SK-N-SH treated with all-trans-retinoic acid at 6 μM for 48 hours (cell line): ENCODE data around the gene KDM2B.

Experiments
- ATAC-seq: fragments of 200-7000 bp; cut with Tn5 transposase; 3 replicates; pipeline ENCODE4 v1.9.1; 2020; ENCODE audit warnings: mild to moderate bottlenecking, moderate library complexity
- ARNTL ChIP-seq: fragments of 450-650 bp; formaldehyde crosslinking; IDR thresholded peaks from 2 replicates; pipeline ENCODE4 v1.5.0; 2020; ENCODE audit warnings: low read depth, mild to moderate bottlenecking, moderate library complexity, borderline replicate concordance
- BACH2 ChIP-seq: fragments of 250-450 bp; sonication (Bioruptor Pico); IDR thresholded peaks from 2 replicates; pipeline ENCODE4 v1.9.0; 2021; ENCODE audit warnings: mild to moderate bottlenecking, borderline replicate concordance
- CSDC2 ChIP-seq: fragments of 250-450 bp; sonication (Bioruptor Pico); IDR thresholded peaks from 2 replicates; pipeline ENCODE4 v1.5.0; 2020; ENCODE audit warnings: mild to moderate bottlenecking, moderate library complexity
- GLIS3 ChIP-seq: fragments of 250-450 bp; sonication (Bioruptor Pico); IDR thresholded peaks from 2 replicates; pipeline ENCODE4 v1.5.0; 2020; ENCODE audit warnings: mild to moderate bottlenecking, moderate library complexity
- ISL1 ChIP-seq: fragments of 250-450 bp; sonication (Bioruptor Pico); IDR thresholded peaks from 2 replicates; pipeline ENCODE4 v2.1.2; 2022; ENCODE audit warnings: mild to moderate bottlenecking, moderate library complexity
- OSR1 ChIP-seq: fragments of 250-450 bp; sonication (Bioruptor Pico); IDR thresholded peaks from 2 replicates; pipeline ENCODE4 v1.8.0; 2022; ENCODE audit warnings: moderate library complexity, mild to moderate bottlenecking, inconsistent platforms
- PATZ1 ChIP-seq: fragments of 250-450 bp; sonication (Bioruptor Pico); IDR thresholded peaks from 2 replicates; pipeline ENCODE4 v1.8.0; 2020; ENCODE audit warnings: mild to moderate bottlenecking, moderate library complexity, borderline replicate concordance
- POU6F1 ChIP-seq: fragments of 250-450 bp; sonication (Bioruptor Pico); IDR thresholded peaks from 2 replicates; pipeline ENCODE4 v1.8.0; 2021; ENCODE audit warnings: low read depth, mild to moderate bottlenecking, moderate library complexity, borderline replicate concordance
- PPARA ChIP-seq: fragments of 250-450 bp; sonication (Bioruptor Pico); IDR thresholded peaks from 2 replicates; pipeline ENCODE4 v1.5.0; 2020; ENCODE audit warnings: mild to moderate bottlenecking, borderline replicate concordance
- RARB ChIP-seq: fragments of 250-450 bp; sonication (Bioruptor Pico); IDR thresholded peaks from 2 replicates; pipeline ENCODE4 v1.8.0; 2021; ENCODE audit warnings: mild to moderate bottlenecking, moderate library complexity
- SNAI2 ChIP-seq: fragments of 250-450 bp; sonication (Bioruptor Pico); IDR thresholded peaks from 2 replicates; pipeline ENCODE4 v1.5.0; 2020; ENCODE audit warnings: mild to moderate bottlenecking, moderate library complexity
- TCF4 ChIP-seq: fragments of 250-450 bp; sonication (Bioruptor Pico); IDR thresholded peaks from 2 replicates; pipeline ENCODE4 v1.8.0; 2021; ENCODE audit warnings: mild to moderate bottlenecking, moderate library complexity, borderline replicate concordance
- TOX ChIP-seq: fragments of 250-450 bp; sonication (Bioruptor Pico); IDR thresholded peaks from 2 replicates; pipeline ENCODE4 v1.8.0; 2021; ENCODE audit warnings: mild to moderate bottlenecking, moderate library complexity, borderline replicate concordance
- ZC3H10 ChIP-seq: fragments of 250-450 bp; sonication (Bioruptor Pico); IDR thresholded peaks from 2 replicates; pipeline ENCODE4 v1.5.1; 2021; ENCODE audit warnings: mild to moderate bottlenecking, moderate library complexity
- ZFP30 ChIP-seq: fragments of 450-650 bp; formaldehyde crosslinking; IDR thresholded peaks from 2 replicates; pipeline ENCODE4 v1.5.0; 2022; ENCODE audit warnings: mild to moderate bottlenecking, moderate library complexity
- ZNF565 ChIP-seq: fragments of 450-650 bp; formaldehyde crosslinking; conservative IDR thresholded peaks from 2 replicates; pipeline ENCODE4 v1.5.0; 2020; ENCODE audit warnings: low read depth, mild to moderate bottlenecking, moderate library complexity
- ZNF70 ChIP-seq: fragments of 450-650 bp; formaldehyde crosslinking; IDR thresholded peaks from 2 replicates; pipeline ENCODE4 v1.5.0; 2020; ENCODE audit warnings: mild to moderate bottlenecking, moderate library complexity
- ZNF8 ChIP-seq: fragments of 450-650 bp; formaldehyde crosslinking; IDR thresholded peaks from 2 replicates; pipeline ENCODE4 v1.5.0; 2020; ENCODE audit warnings: mild to moderate bottlenecking, moderate library complexity
- TF ChIP-seq, protein P1 (sequence below): fragments of 250-450 bp; sonication (Bioruptor Pico); IDR thresholded peaks from 2 replicates; pipeline ENCODE4 v1.5.0; 2020; ENCODE audit warnings: mild to moderate bottlenecking, moderate library complexity
- TF ChIP-seq, protein P2 (sequence below): fragments of 250-450 bp; sonication (Bioruptor Pico); IDR thresholded peaks from 2 replicates; pipeline ENCODE4 v1.5.1; 2020; ENCODE audit warnings: low read depth, mild to moderate bottlenecking, moderate library complexity
- TF ChIP-seq, protein P3 (sequence below): fragments of 250-450 bp; sonication (Bioruptor Pico); IDR thresholded peaks from 2 replicates; pipeline ENCODE4 v1.5.1; 2021; ENCODE audit warnings: mild to moderate bottlenecking, moderate library complexity

KDM2B gene

GRCh38 chr12:121576851-121577391, 3.9 kb downstream of the KDM2B start:
- ATAC-seq: peak; percentile 3; the same call in 2 of the 3 replicates

DNA sequence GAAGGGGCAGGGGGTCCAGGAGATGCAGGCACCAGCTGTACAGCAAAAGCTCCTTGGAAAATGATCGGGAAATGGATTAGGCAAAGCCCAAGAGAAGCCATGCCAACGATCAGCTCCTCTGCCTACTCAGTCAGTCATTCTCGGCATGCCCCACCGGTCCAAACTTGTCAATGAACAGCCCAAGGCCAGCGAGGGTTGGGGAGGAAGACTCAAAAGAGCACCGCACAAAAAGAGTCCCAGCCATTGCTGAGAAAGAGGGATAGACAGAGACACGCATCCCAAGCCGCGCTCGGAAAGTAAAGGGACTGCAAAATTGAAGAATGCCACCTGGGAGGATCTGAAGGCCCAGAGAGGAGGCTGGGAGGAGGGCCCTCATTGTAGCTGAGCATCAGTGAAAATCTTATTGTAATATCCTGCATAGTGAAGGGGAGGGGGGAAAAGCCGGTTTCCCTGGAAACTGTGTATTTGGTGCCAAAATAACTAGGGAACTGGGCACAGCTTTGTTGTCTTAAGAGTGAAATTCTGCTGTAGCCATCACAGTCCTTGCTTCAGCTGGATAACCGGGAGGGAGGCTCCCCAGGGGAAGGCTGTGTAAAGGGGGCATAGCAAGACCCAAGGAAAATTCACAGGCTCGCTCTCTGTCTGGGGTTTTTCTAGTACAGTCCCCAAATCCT, 4.7 kb downstream of the KDM2B start:
- no peak for ATAC-seq
- TF ChIP-seq, protein P1, sequence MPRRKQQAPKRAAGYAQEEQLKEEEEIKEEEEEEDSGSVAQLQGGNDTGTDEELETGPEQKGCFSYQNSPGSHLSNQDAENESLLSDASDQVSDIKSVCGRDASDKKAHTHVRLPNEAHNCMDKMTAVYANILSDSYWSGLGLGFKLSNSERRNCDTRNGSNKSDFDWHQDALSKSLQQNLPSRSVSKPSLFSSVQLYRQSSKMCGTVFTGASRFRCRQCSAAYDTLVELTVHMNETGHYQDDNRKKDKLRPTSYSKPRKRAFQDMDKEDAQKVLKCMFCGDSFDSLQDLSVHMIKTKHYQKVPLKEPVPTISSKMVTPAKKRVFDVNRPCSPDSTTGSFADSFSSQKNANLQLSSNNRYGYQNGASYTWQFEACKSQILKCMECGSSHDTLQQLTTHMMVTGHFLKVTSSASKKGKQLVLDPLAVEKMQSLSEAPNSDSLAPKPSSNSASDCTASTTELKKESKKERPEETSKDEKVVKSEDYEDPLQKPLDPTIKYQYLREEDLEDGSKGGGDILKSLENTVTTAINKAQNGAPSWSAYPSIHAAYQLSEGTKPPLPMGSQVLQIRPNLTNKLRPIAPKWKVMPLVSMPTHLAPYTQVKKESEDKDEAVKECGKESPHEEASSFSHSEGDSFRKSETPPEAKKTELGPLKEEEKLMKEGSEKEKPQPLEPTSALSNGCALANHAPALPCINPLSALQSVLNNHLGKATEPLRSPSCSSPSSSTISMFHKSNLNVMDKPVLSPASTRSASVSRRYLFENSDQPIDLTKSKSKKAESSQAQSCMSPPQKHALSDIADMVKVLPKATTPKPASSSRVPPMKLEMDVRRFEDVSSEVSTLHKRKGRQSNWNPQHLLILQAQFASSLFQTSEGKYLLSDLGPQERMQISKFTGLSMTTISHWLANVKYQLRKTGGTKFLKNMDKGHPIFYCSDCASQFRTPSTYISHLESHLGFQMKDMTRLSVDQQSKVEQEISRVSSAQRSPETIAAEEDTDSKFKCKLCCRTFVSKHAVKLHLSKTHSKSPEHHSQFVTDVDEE (CRISPR knock-in tag): no peak
- TF ChIP-seq POU6F1 (CRISPR knock-in tag) (no peak), TCF4 (CRISPR knock-in tag) (no peak), GLIS3 (CRISPR knock-in tag) (no peak), PPARA (no peak), SNAI2 (CRISPR knock-in tag) (no peak), BACH2 (CRISPR knock-in tag) (no peak), ZNF8 (CRISPR knock-in tag) (no peak), ZC3H10 (CRISPR knock-in tag) (no peak), ARNTL (CRISPR knock-in tag) (no peak), CSDC2 (CRISPR knock-in tag) (no peak), PATZ1 (CRISPR knock-in tag) (no peak), RARB (CRISPR knock-in tag) (no peak), ZNF565 (CRISPR knock-in tag) (no peak), ZFP30 (CRISPR knock-in tag) (no peak), ISL1 (CRISPR knock-in tag) (no peak), ZNF70 (CRISPR knock-in tag) (no peak)
- TF ChIP-seq, protein P2, sequence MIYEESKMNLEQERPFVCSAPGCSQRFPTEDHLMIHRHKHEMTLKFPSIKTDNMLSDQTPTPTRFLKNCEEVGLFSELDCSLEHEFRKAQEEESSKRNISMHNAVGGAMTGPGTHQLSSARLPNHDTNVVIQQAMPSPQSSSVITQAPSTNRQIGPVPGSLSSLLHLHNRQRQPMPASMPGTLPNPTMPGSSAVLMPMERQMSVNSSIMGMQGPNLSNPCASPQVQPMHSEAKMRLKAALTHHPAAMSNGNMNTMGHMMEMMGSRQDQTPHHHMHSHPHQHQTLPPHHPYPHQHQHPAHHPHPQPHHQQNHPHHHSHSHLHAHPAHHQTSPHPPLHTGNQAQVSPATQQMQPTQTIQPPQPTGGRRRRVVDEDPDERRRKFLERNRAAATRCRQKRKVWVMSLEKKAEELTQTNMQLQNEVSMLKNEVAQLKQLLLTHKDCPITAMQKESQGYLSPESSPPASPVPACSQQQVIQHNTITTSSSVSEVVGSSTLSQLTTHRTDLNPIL (CRISPR knock-in tag): no peak
- TF ChIP-seq, protein P3, sequence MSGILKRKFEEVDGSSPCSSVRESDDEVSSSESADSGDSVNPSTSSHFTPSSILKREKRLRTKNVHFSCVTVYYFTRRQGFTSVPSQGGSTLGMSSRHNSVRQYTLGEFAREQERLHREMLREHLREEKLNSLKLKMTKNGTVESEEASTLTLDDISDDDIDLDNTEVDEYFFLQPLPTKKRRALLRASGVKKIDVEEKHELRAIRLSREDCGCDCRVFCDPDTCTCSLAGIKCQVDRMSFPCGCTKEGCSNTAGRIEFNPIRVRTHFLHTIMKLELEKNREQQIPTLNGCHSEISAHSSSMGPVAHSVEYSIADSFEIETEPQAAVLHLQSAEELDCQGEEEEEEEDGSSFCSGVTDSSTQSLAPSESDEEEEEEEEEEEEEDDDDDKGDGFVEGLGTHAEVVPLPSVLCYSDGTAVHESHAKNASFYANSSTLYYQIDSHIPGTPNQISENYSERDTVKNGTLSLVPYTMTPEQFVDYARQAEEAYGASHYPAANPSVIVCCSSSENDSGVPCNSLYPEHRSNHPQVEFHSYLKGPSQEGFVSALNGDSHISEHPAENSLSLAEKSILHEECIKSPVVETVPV (CRISPR knock-in tag): no peak

More at GRCh38 chr12:121576851-121577391, 3.9 kb downstream of the KDM2B start:
- TF ChIP-seq PATZ1 (CRISPR knock-in tag) (no peak), ZC3H10 (CRISPR knock-in tag) (no peak), ISL1 (CRISPR knock-in tag) (no peak), ZNF70 (CRISPR knock-in tag) (no peak), ZNF8 (CRISPR knock-in tag) (no peak), ARNTL (CRISPR knock-in tag) (no peak), TCF4 (CRISPR knock-in tag) (no peak), OSR1 (CRISPR knock-in tag) (no peak), TOX (CRISPR knock-in tag) (no peak), ZNF565 (CRISPR knock-in tag) (no peak)
- TF ChIP-seq, protein P3 (CRISPR knock-in tag): no peak
- TF ChIP-seq, all 23 proteins: peak for 0
